CD4-positive, CD25-positive, alpha-beta regulatory T cell (primary cell): Measurements from ENCODE around the gene RCAN3. TPM values are rescaled to one million over a fixed set of nuclear protein-coding genes. Genes with fewer than 3 reads are reported as not detected.
A peak's percentile ranks its signal among the peaks of the same experiment; 100 is the strongest.

Experiments
- ATAC-seq, 2 donors: fragments of 150-1000 bp; cut with Tn5 transposase; one replicate each; pipeline ENCODE4 v1.10.0; 2021; ENCODE audit warnings: low read depth in 2 of 2, moderate number of reproducible peaks in 2 of 2, moderate library complexity in 1 of 2
- DNase-seq, 3 donors: peaks; one replicate each; pipeline versions ENCODE4 v3.0.0 to v3.0.0-alpha.2; 2012 to 2022; ENCODE audit warnings: mixed read lengths in 1 of 3
- H3K27ac ChIP-seq: one replicate; pipeline ENCODE4 v1.7.0; 2013; ENCODE audit warnings: mild to moderate bottlenecking, low read length; ENCODE audit not compliant: insufficient read depth, poor library complexity, severe bottlenecking
- H3K27me3 ChIP-seq: one replicate; pipeline ENCODE4 v1.7.0; 2013; ENCODE audit warnings: low read length; ENCODE audit not compliant: control insufficient read depth, insufficient read depth
- H3K36me3 ChIP-seq: one replicate; pipeline ENCODE4 v1.7.0; 2013; ENCODE audit warnings: mild to moderate bottlenecking, low read length, moderate library complexity; ENCODE audit not compliant: control insufficient read depth, insufficient read depth
- H3K4me1 ChIP-seq: 2 replicates; pipeline ENCODE4 v1.7.0; 2013; ENCODE audit warnings: mild to moderate bottlenecking, low read length; ENCODE audit not compliant: insufficient read depth, control insufficient read depth, poor library complexity, severe bottlenecking
- H3K4me3 ChIP-seq: one replicate; pipeline ENCODE4 v1.7.0; 2013; ENCODE audit warnings: low read depth, mild to moderate bottlenecking, low read length, moderate library complexity
- H3K9me3 ChIP-seq, 2 experiments: 1 replicate in 1 of 2; 2 replicates in 1 of 2; pipeline ENCODE4 v1.7.0; 2013; ENCODE audit warnings: low read length in 2 of 2, mild to moderate bottlenecking in 1 of 2, moderate library complexity in 1 of 2; ENCODE audit not compliant: control insufficient read depth in 2 of 2
- H3K27ac Mint-ChIP-seq, 3 donors: one replicate each; pipeline ENCODE4 v1.8.0; 2020 to 2022; ENCODE audit warnings: mild to moderate bottlenecking in 3 of 3, mixed read lengths in 3 of 3, moderate library complexity in 2 of 3
- H3K27me3 Mint-ChIP-seq: one replicate; pipeline ENCODE4 v1.8.0; 2022; ENCODE audit warnings: mild to moderate bottlenecking, mixed read lengths
- H3K36me3 Mint-ChIP-seq: one replicate; pipeline ENCODE4 v1.8.0; 2020; ENCODE audit warnings: mixed read lengths
- H3K4me1 Mint-ChIP-seq, 4 donors: one replicate each; pipeline ENCODE4 v1.8.0; 2020 to 2022; ENCODE audit warnings: mixed read lengths in 4 of 4, mild to moderate bottlenecking in 1 of 4
- H3K4me3 Mint-ChIP-seq, 4 donors: one replicate each; pipeline ENCODE4 v1.8.0; 2020 to 2022; ENCODE audit warnings: mild to moderate bottlenecking in 4 of 4, mixed read lengths in 4 of 4, moderate library complexity in 3 of 4
- H3K9me3 Mint-ChIP-seq, 7 donors: one replicate each; pipeline ENCODE4 v1.8.0; 2020 to 2022; ENCODE audit warnings: mixed read lengths in 7 of 7, mild to moderate bottlenecking in 3 of 7, moderate library complexity in 2 of 7
- polyA plus RNA-seq, 4 donors: library from polyadenylated mRNA; unstranded; fragments of 300-500 nt; fragmentation: Illumina TruSeq; gene quantifications; one replicate each; pipeline ENCODE4 v1.2.3, GENCODE V29; 2021
- total RNA-seq: library from RNA; stranded (reverse); gene quantifications from one replicate; pipeline ENCODE4 v1.2.3, GENCODE V29; 2022

The RCAN3 gene
- total and polyA plus RNA-seq, 5 donors from 2014 or later: 126 to 172 (median 137) TPM

DNA sequence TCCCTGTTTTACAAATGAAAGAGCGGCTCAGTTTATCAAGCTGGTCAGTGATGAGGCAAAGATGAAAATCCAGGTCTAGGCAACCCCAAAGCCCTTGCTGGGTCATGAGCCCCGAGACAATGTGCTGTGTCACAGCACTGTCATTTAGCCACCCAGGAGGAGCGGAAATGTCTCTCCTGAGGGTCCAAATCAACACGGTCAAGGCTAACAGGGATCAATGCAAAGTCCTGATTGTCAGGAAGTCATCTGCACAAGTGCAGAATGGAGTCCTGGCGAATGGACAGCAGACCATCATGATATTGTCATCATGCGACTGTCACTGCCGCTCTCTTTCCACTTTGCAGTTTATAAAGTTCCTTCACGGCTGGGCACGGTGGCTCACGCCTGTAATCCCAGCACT, 83.5 kb downstream of the RCAN3 start:
- Histone ChIP-seq H3K4me3 (no peak overlapping the region), H3K36me3 (no peaks in the 10 kb centered on the region), H3K9me3 (no peaks in the 10 kb centered on the region), H3K27ac (no peak overlapping the region), H3K4me1 (peaks cover 6% of the 10 kb centered on the region), H3K27me3 (peaks cover 2% of the 10 kb centered on the region)
- ATAC-seq: no peak
- Mint-ChIP-seq H3K4me1 (peaks cover 0 to 9% (median 2%) of the 10 kb centered on the region in 4 donors), H3K27ac (peak overlapping the region in 2 of 3 donors; percentile 15 to 36), H3K27me3 (peaks cover 8% of the 10 kb centered on the region), H3K4me3 (no peak overlapping the region), H3K36me3 (no peaks in the 10 kb centered on the region), H3K9me3 (no peaks in the 10 kb centered on the region)
- no peak for DNase-seq

GRCh38 chr1:24586970-24587820, 84.6 kb downstream of the RCAN3 start:
- H3K9me3 Mint-ChIP-seq: no peaks in the 10 kb centered on the region
- H3K4me3 Mint-ChIP-seq: peak overlapping the region in 2 of 4 donors; percentile 49 to 50
- no peak overlapping the region for H3K4me3 ChIP-seq
- H3K36me3 ChIP-seq: no peaks in the 10 kb centered on the region
- DNase-seq: peak; percentile 41 to 81 (median 80)
- H3K27me3 ChIP-seq: peaks cover 2% of the 10 kb centered on the region
- H3K4me1 ChIP-seq: peaks cover 6% of the 10 kb centered on the region
- no peaks in the 10 kb centered on the region for H3K36me3 Mint-ChIP-seq
- H3K9me3 ChIP-seq: no peaks in the 10 kb centered on the region
- H3K27ac ChIP-seq: no peak overlapping the region
- ATAC-seq: peak; percentile 97
- peak overlapping the region; percentile 90 to 97 (median 94) for H3K27ac Mint-ChIP-seq
- peaks cover 11% of the 10 kb centered on the region for H3K27me3 Mint-ChIP-seq
- H3K4me1 Mint-ChIP-seq: peaks cover 0 to 9% (median 2%) of the 10 kb centered on the region in 4 donors

GRCh38 chr1:24588573-24588972, 85.9 kb downstream of the RCAN3 start:
- Mint-ChIP-seq H3K27me3 (peaks cover 11% of the 10 kb centered on the region), H3K36me3 (no peaks in the 10 kb centered on the region), H3K4me3 (no peak overlapping the region), H3K27ac (peak overlapping the region in 2 of 3 donors; percentile 8 to 43), H3K9me3 (no peaks in the 10 kb centered on the region), H3K4me1 (peaks cover 0 to 9% (median 2%) of the 10 kb centered on the region in 4 donors)
- Histone ChIP-seq H3K4me1 (peaks cover 6% of the 10 kb centered on the region), H3K27ac (no peak overlapping the region), H3K4me3 (no peak overlapping the region), H3K36me3 (no peaks in the 10 kb centered on the region), H3K27me3 (peaks cover 2% of the 10 kb centered on the region), H3K9me3 (no peaks in the 10 kb centered on the region)
- ATAC-seq (no peak), DNase-seq (no peak)

DNA sequence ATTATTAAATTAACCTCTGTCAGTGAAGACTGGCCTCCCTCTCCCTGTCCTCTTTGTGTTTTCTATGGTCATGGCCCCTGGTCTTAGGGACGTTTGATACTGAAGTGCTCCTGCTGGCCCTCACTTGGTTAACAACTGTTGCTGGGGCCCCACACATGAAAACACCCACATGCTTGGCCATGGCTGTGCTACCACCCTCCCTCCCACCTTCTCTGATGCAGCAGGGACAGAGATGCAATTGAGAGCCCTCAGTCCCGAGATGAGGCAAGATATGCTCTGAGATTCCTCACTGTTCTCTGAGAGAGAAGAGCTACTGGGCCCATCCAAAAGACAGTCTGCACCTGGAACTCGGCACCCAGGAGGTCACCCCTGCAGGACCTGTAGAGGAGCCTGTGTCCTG, 86.6 kb downstream of the RCAN3 start:
- H3K4me3 Mint-ChIP-seq: no peak overlapping the region

More for the DNA sequence above, 86.6 kb downstream of the RCAN3 start:
- Histone ChIP-seq H3K9me3 (no peaks in the 10 kb centered on the region), H3K36me3 (no peaks in the 10 kb centered on the region), H3K27me3 (peaks cover 2% of the 10 kb centered on the region), H3K4me3 (no peak overlapping the region), H3K4me1 (peaks cover 6% of the 10 kb centered on the region), H3K27ac (no peak overlapping the region)
- peaks cover 0 to 9% (median 2%) of the 10 kb centered on the region in 4 donors for H3K4me1 Mint-ChIP-seq
- no peak for DNase-seq
- peaks cover 12% of the 10 kb centered on the region for H3K27me3 Mint-ChIP-seq
- peak overlapping the region in 1 of 3 donors; percentile 65 for H3K27ac Mint-ChIP-seq
- H3K9me3 Mint-ChIP-seq: no peaks in the 10 kb centered on the region
- no peaks in the 10 kb centered on the region for H3K36me3 Mint-ChIP-seq
- no peak for ATAC-seq

Other genes starting within 250 kb of the RCAN3 start
- gene GRHL3, start 183.5 kb upstream of the RCAN3 start, total RNA-seq: not detected
- not detected for gene GRHL3, start 183.5 kb upstream of the RCAN3 start, polyA plus RNA-seq
- 3.4 TPM for gene STPG1, start 89.1 kb upstream of the RCAN3 start, total RNA-seq
- 1 to 10 TPM; 1.1 to 5.3 (median 2.7) TPM for gene STPG1, start 89.1 kb upstream of the RCAN3 start, polyA plus RNA-seq
- 57.0 TPM for gene NIPAL3, start 87.0 kb upstream of the RCAN3 start, total RNA-seq
- 10 to 100 TPM; 62.1 to 70.2 (median 65.2) TPM for gene NIPAL3, start 87.0 kb upstream of the RCAN3 start, polyA plus RNA-seq
- not detected for gene NCMAP, start 53.3 kb downstream of the RCAN3 start, total RNA-seq
- under 1 TPM in 1 of 4 donors, not detected in 3; 0.34 TPM for gene NCMAP, start 53.3 kb downstream of the RCAN3 start, polyA plus RNA-seq
- 284 TPM for gene SRRM1, start 140.5 kb downstream of the RCAN3 start, total RNA-seq
- 100 to 1,000 TPM in 1 of 4 donors, 10 to 100 TPM in 3; 85.5 to 120 (median 91.6) TPM for gene SRRM1, start 140.5 kb downstream of the RCAN3 start, polyA plus RNA-seq
- 2.1 TPM for gene CLIC4, start 242.6 kb downstream of the RCAN3 start, total RNA-seq
- gene CLIC4, start 242.6 kb downstream of the RCAN3 start, polyA plus RNA-seq: 1 to 10 TPM in 1 of 4 donors, under 1 TPM in 3; 0.08 to 2.1 (median 0.53) TPM